Body of pancreas (tissue), 4 donors: ENCODE results near the gene IGFN1.

Source experiments
- POLR2A ChIP-seq, 3 donors: fragments of 450-650 bp; IDR thresholded peaks; one replicate each; pipeline ENCODE4 v1.6.1; 2016; ENCODE audit warnings: antibody characterized with exemption in 3 of 3, mild to moderate bottlenecking in 2 of 3
- TF ChIP-seq, protein P1 (sequence below), 7 experiments: fragments of 450-650 bp in 4 of 7; fragments of 200-600 bp in 3 of 7; sonication (generic) in 3 of 7; IDR thresholded peaks; one replicate each; pipeline ENCODE4 v1.5.1; 2016 to 2019; ENCODE audit warnings: antibody characterized with exemption in 7 of 7

DNA sequence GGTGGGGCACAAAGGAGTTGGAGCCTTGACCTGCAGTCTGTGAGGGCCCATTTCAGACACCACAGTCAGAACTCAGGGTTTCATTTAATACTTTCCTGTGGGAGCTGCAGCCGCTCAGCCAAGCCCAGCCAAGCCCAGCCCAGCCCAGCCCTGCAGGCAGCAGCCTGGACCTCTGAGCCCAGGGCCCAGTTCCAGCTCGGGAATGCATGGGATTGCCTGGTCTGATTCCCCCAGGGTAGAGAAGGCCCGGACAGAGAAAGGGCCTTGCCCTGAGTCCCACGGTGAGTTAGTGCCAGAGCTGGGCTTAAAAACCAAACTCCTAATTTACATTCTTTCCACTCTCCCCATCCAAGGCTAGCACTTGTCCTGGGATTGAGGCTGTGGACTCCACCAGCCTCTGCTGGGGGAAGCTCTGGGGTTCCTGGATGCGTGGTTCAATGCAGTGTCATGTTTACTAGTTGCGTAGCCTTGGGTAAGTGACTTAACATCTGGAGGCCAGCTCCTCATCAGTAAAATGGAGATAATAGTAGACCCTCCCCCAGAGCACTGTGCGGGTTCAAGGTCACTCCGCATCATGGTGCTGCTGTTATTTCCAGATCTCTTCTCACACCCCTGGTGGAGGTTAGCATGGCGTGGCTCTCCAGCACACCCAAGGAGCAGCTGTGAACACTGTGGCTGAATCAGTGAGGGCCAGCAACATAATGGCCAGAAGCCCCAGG lies 63.4 kb downstream of the IGFN1 start:
- TF ChIP-seq POLR2A (IDR thresholded peaks at IDR 0.05), result no peak
- TF ChIP-seq, protein P1, sequence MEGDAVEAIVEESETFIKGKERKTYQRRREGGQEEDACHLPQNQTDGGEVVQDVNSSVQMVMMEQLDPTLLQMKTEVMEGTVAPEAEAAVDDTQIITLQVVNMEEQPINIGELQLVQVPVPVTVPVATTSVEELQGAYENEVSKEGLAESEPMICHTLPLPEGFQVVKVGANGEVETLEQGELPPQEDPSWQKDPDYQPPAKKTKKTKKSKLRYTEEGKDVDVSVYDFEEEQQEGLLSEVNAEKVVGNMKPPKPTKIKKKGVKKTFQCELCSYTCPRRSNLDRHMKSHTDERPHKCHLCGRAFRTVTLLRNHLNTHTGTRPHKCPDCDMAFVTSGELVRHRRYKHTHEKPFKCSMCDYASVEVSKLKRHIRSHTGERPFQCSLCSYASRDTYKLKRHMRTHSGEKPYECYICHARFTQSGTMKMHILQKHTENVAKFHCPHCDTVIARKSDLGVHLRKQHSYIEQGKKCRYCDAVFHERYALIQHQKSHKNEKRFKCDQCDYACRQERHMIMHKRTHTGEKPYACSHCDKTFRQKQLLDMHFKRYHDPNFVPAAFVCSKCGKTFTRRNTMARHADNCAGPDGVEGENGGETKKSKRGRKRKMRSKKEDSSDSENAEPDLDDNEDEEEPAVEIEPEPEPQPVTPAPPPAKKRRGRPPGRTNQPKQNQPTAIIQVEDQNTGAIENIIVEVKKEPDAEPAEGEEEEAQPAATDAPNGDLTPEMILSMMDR (IDR thresholded peaks at IDR 0.05), result no peak
